GM13977 (cell line): ENCODE data around the gene TRPM4.

ENCODE experiments used
- DNase-seq: peaks from one replicate; pipeline ENCODE4 v3.0.0; 2012; ENCODE audit warnings: low spot score
- CTCF ChIP-seq: IDR thresholded peaks from 2 replicates; pipeline ENCODE4 v1.5.1; 2012; ENCODE audit warnings: mild to moderate bottlenecking, control low read depth; ENCODE audit not compliant: insufficient read depth; ENCODE audit errors: extremely low read depth, missing control alignments
- in situ Hi-C: fragments of 300-500 bp; cut with MboI; formaldehyde crosslinking; loops from one replicate; pipeline ENCODE4 v1.12.0; 2022; ENCODE audit warnings: low sequenced_read_pairs, low pct_unique_long_range_greater_than_20kb, mixed read lengths, inconsistent platforms; ENCODE audit not compliant: unreplicated experiment

The TRPM4 gene

DNA sequence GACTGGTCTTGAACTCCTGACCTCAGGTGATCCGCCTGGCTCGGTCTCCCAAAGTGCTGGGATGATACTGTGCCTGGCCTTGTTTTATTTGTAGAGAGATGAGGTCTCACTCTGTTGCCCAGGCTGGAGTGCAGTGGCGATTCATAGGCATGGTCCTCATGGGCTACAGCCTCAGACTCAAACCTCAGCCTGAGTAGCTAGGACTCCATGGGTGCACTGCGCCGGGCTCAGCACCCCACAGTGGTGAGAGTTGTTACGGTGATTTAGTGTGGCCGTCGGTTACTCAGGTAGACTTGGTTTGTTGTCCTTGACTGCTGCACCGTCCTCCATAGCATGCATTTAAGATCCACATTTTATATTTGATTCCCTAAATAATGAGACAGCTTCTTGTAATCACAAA, 86.7 kb downstream of the TRPM4 start:
- DNase-seq, result no peak
- in situ Hi-C loops, result no loop called here
- no peak for TF ChIP-seq CTCF

DNA sequence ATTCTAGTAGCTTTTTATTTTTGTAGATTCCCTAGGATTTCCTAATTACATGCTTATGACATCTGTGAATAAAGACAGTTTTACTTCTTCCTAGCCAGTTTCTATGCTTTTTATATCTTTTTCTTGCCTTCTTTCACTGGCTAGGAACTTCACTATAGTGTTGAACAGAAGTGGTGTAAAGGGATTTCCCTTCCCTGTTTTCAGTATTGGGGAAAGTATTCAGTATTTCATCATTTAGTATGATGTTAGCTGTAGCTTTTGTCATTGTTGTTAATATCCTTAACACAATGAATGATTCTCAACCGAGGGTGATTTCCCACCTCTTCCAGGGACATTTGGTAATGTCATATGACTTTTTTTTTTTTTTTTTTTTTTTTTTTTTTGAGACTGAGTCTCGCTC, 90.1 kb downstream of the TRPM4 start:
- DNase-seq, result no peak
- TF ChIP-seq CTCF, result no peak
- in situ Hi-C loops, result no loop called here

- in situ Hi-C loops, result no loop called here
- TF ChIP-seq CTCF, result no peak
These were observed 92.3 kb downstream of the TRPM4 start for GRCh38 chr19:49249933-49250332.

GRCh38 chr19:49255674-49256073, 98.1 kb downstream of the TRPM4 start:
- TF ChIP-seq CTCF, result no peak
- DNase-seq, result no peak
- in situ Hi-C loops, result no loop called here

More at GRCh38 chr19:49249933-49250332, 92.3 kb downstream of the TRPM4 start:
- no peak for DNase-seq

- no peak for TF ChIP-seq CTCF
- no peak for DNase-seq
- in situ Hi-C loops, result no loop called here
These were observed 99.1 kb downstream of the TRPM4 start for GRCh38 chr19:49256691-49257090.
